Body of pancreas (tissue), 4 donors: ENCODE measurements around the gene DENND4B.

Source experiments
- POLR2A ChIP-seq, 3 donors: fragments of 450-650 bp; IDR thresholded peaks; one replicate each; pipeline ENCODE4 v1.6.1; 2016; ENCODE audit warnings: antibody characterized with exemption in 3 of 3, mild to moderate bottlenecking in 2 of 3
- TF ChIP-seq, protein P1 (sequence below), 7 experiments: fragments of 450-650 bp in 4 of 7; fragments of 200-600 bp in 3 of 7; sonication (generic) in 3 of 7; IDR thresholded peaks; one replicate each; pipeline ENCODE4 v1.5.1; 2016 to 2019; ENCODE audit warnings: antibody characterized with exemption in 7 of 7

DNA sequence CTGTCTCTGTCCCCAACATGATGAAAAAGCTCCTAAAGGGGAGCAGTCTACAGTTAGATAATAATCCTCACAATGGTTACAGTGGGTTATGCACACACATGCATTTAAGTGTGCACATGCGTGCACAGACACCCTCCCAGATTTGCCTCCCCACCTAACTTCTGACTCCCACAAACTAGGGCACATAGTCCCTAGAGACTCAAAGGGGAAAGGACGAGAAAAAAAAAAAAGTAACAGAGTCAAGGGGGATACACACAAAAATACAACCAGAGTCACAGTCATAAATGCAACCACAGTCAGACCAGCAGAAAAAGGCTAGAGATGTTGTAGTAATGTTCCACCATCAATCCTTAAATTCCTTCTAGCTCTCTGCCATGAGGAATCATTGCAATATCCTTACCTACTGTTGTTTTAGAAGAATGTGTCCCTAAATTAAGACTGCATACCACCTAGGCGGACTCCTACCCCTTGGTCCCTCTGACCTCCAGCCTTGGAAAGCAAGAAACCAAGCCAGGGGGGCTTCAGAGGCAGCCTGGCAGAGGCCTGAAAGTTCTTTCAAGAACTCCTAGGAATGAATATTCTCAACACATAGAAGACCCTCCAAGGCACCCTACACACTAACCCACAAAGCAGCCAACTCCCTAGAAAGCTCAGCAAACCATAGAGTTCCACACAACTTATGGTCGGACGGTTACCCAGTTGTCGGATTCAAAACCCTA, 10.6 kb upstream of the DENND4B start:
- TF ChIP-seq, protein P1, sequence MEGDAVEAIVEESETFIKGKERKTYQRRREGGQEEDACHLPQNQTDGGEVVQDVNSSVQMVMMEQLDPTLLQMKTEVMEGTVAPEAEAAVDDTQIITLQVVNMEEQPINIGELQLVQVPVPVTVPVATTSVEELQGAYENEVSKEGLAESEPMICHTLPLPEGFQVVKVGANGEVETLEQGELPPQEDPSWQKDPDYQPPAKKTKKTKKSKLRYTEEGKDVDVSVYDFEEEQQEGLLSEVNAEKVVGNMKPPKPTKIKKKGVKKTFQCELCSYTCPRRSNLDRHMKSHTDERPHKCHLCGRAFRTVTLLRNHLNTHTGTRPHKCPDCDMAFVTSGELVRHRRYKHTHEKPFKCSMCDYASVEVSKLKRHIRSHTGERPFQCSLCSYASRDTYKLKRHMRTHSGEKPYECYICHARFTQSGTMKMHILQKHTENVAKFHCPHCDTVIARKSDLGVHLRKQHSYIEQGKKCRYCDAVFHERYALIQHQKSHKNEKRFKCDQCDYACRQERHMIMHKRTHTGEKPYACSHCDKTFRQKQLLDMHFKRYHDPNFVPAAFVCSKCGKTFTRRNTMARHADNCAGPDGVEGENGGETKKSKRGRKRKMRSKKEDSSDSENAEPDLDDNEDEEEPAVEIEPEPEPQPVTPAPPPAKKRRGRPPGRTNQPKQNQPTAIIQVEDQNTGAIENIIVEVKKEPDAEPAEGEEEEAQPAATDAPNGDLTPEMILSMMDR (IDR thresholded peaks at IDR 0.05), result no peak
- TF ChIP-seq POLR2A (IDR thresholded peaks at IDR 0.05), result no peak
